ENCODE measurements around the gene RANBP9.

Gene RANBP9

GRCh38 chr6:13711324-13711732 lies 307 bp downstream of the RANBP9 start:
- TF ChIP-seq ZFX (IDR thresholded peaks at IDR 0.05) = peak; percentile 54
- TF ChIP-seq, protein P1, sequence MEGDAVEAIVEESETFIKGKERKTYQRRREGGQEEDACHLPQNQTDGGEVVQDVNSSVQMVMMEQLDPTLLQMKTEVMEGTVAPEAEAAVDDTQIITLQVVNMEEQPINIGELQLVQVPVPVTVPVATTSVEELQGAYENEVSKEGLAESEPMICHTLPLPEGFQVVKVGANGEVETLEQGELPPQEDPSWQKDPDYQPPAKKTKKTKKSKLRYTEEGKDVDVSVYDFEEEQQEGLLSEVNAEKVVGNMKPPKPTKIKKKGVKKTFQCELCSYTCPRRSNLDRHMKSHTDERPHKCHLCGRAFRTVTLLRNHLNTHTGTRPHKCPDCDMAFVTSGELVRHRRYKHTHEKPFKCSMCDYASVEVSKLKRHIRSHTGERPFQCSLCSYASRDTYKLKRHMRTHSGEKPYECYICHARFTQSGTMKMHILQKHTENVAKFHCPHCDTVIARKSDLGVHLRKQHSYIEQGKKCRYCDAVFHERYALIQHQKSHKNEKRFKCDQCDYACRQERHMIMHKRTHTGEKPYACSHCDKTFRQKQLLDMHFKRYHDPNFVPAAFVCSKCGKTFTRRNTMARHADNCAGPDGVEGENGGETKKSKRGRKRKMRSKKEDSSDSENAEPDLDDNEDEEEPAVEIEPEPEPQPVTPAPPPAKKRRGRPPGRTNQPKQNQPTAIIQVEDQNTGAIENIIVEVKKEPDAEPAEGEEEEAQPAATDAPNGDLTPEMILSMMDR (conservative IDR thresholded peaks at IDR 0.05) = peak; percentile 48

DNA sequence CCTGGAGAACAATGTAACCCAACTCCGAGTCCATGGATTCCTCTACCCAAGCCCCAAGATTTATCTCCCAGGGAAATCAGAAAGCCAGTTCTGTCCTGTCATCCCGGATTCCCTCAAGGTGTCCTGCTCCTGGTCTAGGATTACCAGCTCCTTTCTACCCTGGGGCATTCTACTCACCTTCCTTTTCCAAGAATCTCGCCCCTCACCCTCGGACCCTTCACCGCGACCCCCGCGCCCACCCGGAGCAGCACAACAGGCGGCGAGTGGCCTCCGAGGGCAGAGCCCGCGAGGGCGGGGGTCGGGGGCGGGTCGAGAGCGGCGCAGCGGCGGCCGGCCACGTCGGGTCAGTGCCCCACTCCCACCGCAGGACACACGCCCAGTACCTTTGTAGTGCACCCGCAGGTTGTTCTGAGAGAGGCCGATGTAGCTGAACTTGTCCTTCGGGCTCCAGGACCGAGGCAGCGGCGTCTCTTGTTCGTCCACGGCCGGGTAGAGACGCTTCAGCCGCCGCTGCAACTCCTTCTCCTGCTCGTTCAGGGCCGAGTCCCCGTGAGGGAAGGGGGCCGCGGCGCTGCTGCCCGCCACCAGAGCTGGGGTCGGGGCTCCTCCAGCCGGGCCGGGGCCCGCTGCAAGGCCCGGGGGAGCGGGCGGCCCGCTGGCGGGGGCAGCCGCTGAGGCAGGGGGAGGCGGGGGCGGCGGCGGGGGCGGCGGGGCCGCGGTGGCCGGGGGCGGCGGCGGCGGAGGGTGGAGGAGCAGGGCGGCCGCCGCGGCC lies 897 bp downstream of the RANBP9 start:
- TF ChIP-seq, protein P1 (conservative IDR thresholded peaks at IDR 0.05) = no peak
- no peak for TF ChIP-seq ZFX (IDR thresholded peaks at IDR 0.05)
- peak overlapping the region; percentile 98 for H3K27ac ChIP-seq

More at GRCh38 chr6:13711324-13711732, 307 bp downstream of the RANBP9 start:
- peak overlapping the region; percentile 98 for H3K27ac ChIP-seq

- no peak for TF ChIP-seq ZFX (IDR thresholded peaks at IDR 0.05)
- TF ChIP-seq, protein P1 (conservative IDR thresholded peaks at IDR 0.05) = no peak
- H3K27ac ChIP-seq = peak overlapping the region; percentile 98
Measured at GRCh38 chr6:13709689-13710551, 1.7 kb downstream of the RANBP9 start.

- TF ChIP-seq, protein P1 (conservative IDR thresholded peaks at IDR 0.05) = no peak
- TF ChIP-seq ZFX (IDR thresholded peaks at IDR 0.05) = no peak
- H3K27ac ChIP-seq = no peak overlapping the region
Measured at GRCh38 chr6:13708736-13709135, 2.9 kb downstream of the RANBP9 start.

DNA sequence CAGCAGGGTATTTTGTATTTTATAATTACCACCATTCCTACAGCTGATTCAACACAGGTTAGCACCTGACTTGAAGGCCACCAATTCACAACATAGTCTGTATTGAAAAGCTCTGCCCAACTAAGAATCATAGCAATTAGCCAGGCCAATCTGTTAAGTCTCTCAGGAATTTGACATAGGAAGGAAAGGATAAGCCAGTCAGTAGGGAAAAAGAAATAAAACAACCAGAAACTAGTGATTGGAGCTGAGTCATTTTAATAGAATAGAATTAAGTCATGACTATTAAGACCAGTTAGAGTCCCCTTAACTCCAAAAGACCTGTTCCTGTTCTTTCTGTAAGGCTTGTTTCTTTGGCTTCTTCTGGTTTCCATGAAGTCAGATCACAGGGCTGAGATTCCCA lies 8.1 kb downstream of the RANBP9 start:
- H3K27ac ChIP-seq = no peak overlapping the region
- TF ChIP-seq, protein P1 (conservative IDR thresholded peaks at IDR 0.05) = no peak
- no peak for TF ChIP-seq ZFX (IDR thresholded peaks at IDR 0.05)

- no peak for TF ChIP-seq ZFX (IDR thresholded peaks at IDR 0.05)
- TF ChIP-seq, protein P1 (conservative IDR thresholded peaks at IDR 0.05) = no peak
Measured at GRCh38 chr6:13702809-13703302, 8.8 kb downstream of the RANBP9 start.

GRCh38 chr6:13700232-13700631 lies 11.4 kb downstream of the RANBP9 start:
- H3K27ac ChIP-seq = no peak overlapping the region

More at GRCh38 chr6:13702809-13703302, 8.8 kb downstream of the RANBP9 start:
- no peak overlapping the region for H3K27ac ChIP-seq

More at GRCh38 chr6:13700232-13700631, 11.4 kb downstream of the RANBP9 start:
- TF ChIP-seq ZFX (IDR thresholded peaks at IDR 0.05) = no peak
- TF ChIP-seq, protein P1 (conservative IDR thresholded peaks at IDR 0.05) = no peak

Data from C4-2B (cell line).